WTC11 (cell line): Measurements from ENCODE around the gene ZNF740. TPM values are rescaled to one million over a fixed set of nuclear protein-coding genes. Genes with fewer than 3 reads are reported as not detected.
A peak's percentile ranks its signal among the peaks of the same experiment; 100 is the strongest.
"Not testable (repeated sequence)": the region's sequence is repeated elsewhere in the genome, so short reads cannot be mapped to it uniquely, and the experiment has no call there.

Experiments used
- ATAC-seq: fragments of 200-7000 bp; cut with Tn5 transposase; 2 replicates; pipeline ENCODE4 v1.10.0; 2021; ENCODE audit warnings: mild to moderate bottlenecking, moderate library complexity
- CTCF ChIA-PET: fragments of 300-600 bp; sonication (Branson Sonifier 250); formaldehyde crosslinking; loops from one replicate; lab custom pipeline; 2021; ENCODE audit warnings: antibody characterized with exemption; lab: Charles Lee
- POLR2A ChIA-PET: fragments of 350-600 bp; sonication (Branson Sonifier 250); formaldehyde crosslinking; loops from one replicate; lab custom pipeline; 2021; ENCODE audit warnings: antibody characterized with exemption; lab: Charles Lee
- DNase-seq: peaks from one replicate; pipeline ENCODE4 v3.0.0; 2021; ENCODE audit warnings: low spot score
- H3K27ac Mint-ChIP-seq: 2 replicates; pipeline ENCODE4 v1.8.0; 2021; ENCODE audit warnings: mixed read lengths
- H3K27me3 Mint-ChIP-seq: 2 replicates; pipeline ENCODE4 v1.8.0; 2021; ENCODE audit warnings: low read depth, mild to moderate bottlenecking, moderate library complexity, mixed read lengths
- H3K36me3 Mint-ChIP-seq: 2 replicates; pipeline ENCODE4 v1.8.0; 2021; ENCODE audit warnings: mixed read lengths
- H3K4me1 Mint-ChIP-seq: 2 replicates; pipeline ENCODE4 v1.8.0; 2022; ENCODE audit warnings: mixed read lengths
- H3K4me3 Mint-ChIP-seq: 2 replicates; pipeline ENCODE4 v1.8.0; 2021; ENCODE audit warnings: mild to moderate bottlenecking, moderate library complexity, mixed read lengths
- H3K9me3 Mint-ChIP-seq: 2 replicates; pipeline ENCODE4 v1.8.0; 2021; ENCODE audit warnings: mixed read lengths
- CREB1 ChIP-seq: sonication (generic); formaldehyde crosslinking; IDR thresholded peaks from 2 replicates; pipeline ENCODE4 v1.8.0; 2023; ENCODE audit warnings: mild to moderate bottlenecking, missing genetic modification reagents
- CTCF ChIP-seq: fragments of 200-600 bp; IDR thresholded peaks from 2 replicates; pipeline ENCODE4 v1.8.0; 2022; ENCODE audit warnings: antibody characterized with exemption
- E2F4 ChIP-seq: sonication (generic); formaldehyde crosslinking; IDR thresholded peaks from 2 replicates; pipeline ENCODE4 v1.8.1; 2022; ENCODE audit warnings: low read depth, mild to moderate bottlenecking, moderate library complexity, missing genetic modification reagents, borderline replicate concordance
- ELF4 ChIP-seq: sonication (generic); formaldehyde crosslinking; IDR thresholded peaks from 2 replicates; pipeline ENCODE4 v1.8.1; 2022; ENCODE audit warnings: low read depth, mild to moderate bottlenecking, moderate library complexity, missing genetic modification reagents
- ETV6 ChIP-seq: sonication (generic); formaldehyde crosslinking; IDR thresholded peaks from 2 replicates; pipeline ENCODE4 v1.8.1; 2022; ENCODE audit warnings: mild to moderate bottlenecking, missing genetic modification reagents
- FOXJ3 ChIP-seq: sonication (generic); formaldehyde crosslinking; IDR thresholded peaks from 2 replicates; pipeline ENCODE4 v1.9.0; 2021; ENCODE audit warnings: missing genetic modification reagents, mild to moderate bottlenecking, borderline replicate concordance
- FOXK1 ChIP-seq: sonication (generic); formaldehyde crosslinking; IDR thresholded peaks from 2 replicates; pipeline ENCODE4 v1.8.0; 2022; ENCODE audit warnings: mild to moderate bottlenecking, moderate library complexity, missing genetic modification reagents
- FOXP4 ChIP-seq: sonication (generic); formaldehyde crosslinking; IDR thresholded peaks from 2 replicates; pipeline ENCODE4 v1.8.0; 2022; ENCODE audit warnings: mild to moderate bottlenecking, missing genetic modification reagents
- GRHL2 ChIP-seq: fragments of 250-450 bp; sonication (Bioruptor Pico); IDR thresholded peaks from 2 replicates; pipeline ENCODE4 v1.8.0; 2022; ENCODE audit warnings: mild to moderate bottlenecking, moderate library complexity; ENCODE audit not compliant: insufficient replicate concordance, severe bottlenecking
- MYBL2 ChIP-seq: sonication (generic); formaldehyde crosslinking; IDR thresholded peaks from 2 replicates; pipeline ENCODE4 v1.8.1; 2023; ENCODE audit warnings: mild to moderate bottlenecking, moderate library complexity, missing genetic modification reagents
- NFATC4 ChIP-seq: fragments of 250-450 bp; sonication (Bioruptor Pico); IDR thresholded peaks from 2 replicates; pipeline ENCODE4 v1.9.0; 2021; ENCODE audit warnings: mild to moderate bottlenecking
- RORB ChIP-seq: fragments of 250-450 bp; sonication (Bioruptor Pico); IDR thresholded peaks from 2 replicates; pipeline ENCODE4 v1.9.0; 2021; ENCODE audit warnings: mild to moderate bottlenecking
- STAT6 ChIP-seq: sonication (generic); formaldehyde crosslinking; conservative IDR thresholded peaks from 2 replicates; pipeline ENCODE4 v1.8.1; 2023; ENCODE audit warnings: mild to moderate bottlenecking, low read depth, missing genetic modification reagents, moderate library complexity
- USF2 ChIP-seq: sonication (generic); formaldehyde crosslinking; IDR thresholded peaks from 2 replicates; pipeline ENCODE4 v1.8.1; 2023; ENCODE audit warnings: mild to moderate bottlenecking, missing genetic modification reagents, moderate library complexity
- ZBTB43 ChIP-seq: sonication (generic); formaldehyde crosslinking; IDR thresholded peaks from 2 replicates; pipeline ENCODE4 v1.8.1; 2023; ENCODE audit warnings: mild to moderate bottlenecking, missing genetic modification reagents
- ZNF263 ChIP-seq: sonication (generic); formaldehyde crosslinking; IDR thresholded peaks from 2 replicates; pipeline ENCODE4 v1.8.1; 2022; ENCODE audit warnings: low read depth, mild to moderate bottlenecking, moderate library complexity, missing genetic modification reagents
- ZNF317 ChIP-seq: sonication (generic); formaldehyde crosslinking; IDR thresholded peaks from 2 replicates; pipeline ENCODE4 v1.8.1; 2023; ENCODE audit warnings: low read depth, mild to moderate bottlenecking, moderate library complexity, missing genetic modification reagents, borderline replicate concordance
- ZNF396 ChIP-seq: fragments of 250-450 bp; sonication (Bioruptor Pico); IDR thresholded peaks from 2 replicates; pipeline ENCODE4 v1.8.0; 2021; ENCODE audit warnings: mild to moderate bottlenecking, moderate library complexity, borderline replicate concordance
- ZNF671 ChIP-seq: fragments of 250-450 bp; sonication (Bioruptor Pico); IDR thresholded peaks from 2 replicates; pipeline ENCODE4 v1.8.0; 2021; ENCODE audit warnings: mild to moderate bottlenecking
- total RNA-seq: library from RNA; stranded (reverse); gene quantifications from 3 replicates; pipeline ENCODE4 v1.2.3, GENCODE V29; 2021

The ZNF740 gene
- total RNA-seq, 1 experiment from 2014 or later: 26.6 TPM

GRCh38 chr12:53176750-53177149 is 3.8 kb upstream of the ZNF740 start:
- Mint-ChIP-seq H3K4me3 (no peak overlapping the region), H3K4me1 (peaks cover 26% of the 10 kb centered on the region), H3K9me3 (no peaks in the 10 kb centered on the region), H3K36me3 (peaks cover 3% of the 10 kb centered on the region), H3K27me3 (peaks cover 85% of the 10 kb centered on the region), H3K27ac (no peak overlapping the region)
- ChIA-PET POLR2A (no interaction called here), CTCF (interaction anchor here (0.7 to 4.7 kb wide), 6 partner anchors 13 to 129 kb away, joined by 3 to 70 read pairs (median 4); partner anchors contain the start of gene SOAT2)
- no peak for DNase-seq
- no peak for TF ChIP-seq RORB (CRISPR knock-in tag)
- no peak for TF ChIP-seq CREB1 (CRISPR knock-in tag)
- TF ChIP-seq MYBL2: no peak
- TF ChIP-seq ETV6 (CRISPR knock-in tag): no peak
- TF ChIP-seq FOXP4 (CRISPR knock-in tag): no peak
- no peak for TF ChIP-seq FOXJ3
- TF ChIP-seq NFATC4 (CRISPR knock-in tag): no peak
- no peak for TF ChIP-seq ZBTB43 (CRISPR knock-in tag)
- no peak for TF ChIP-seq E2F4
- no peak for TF ChIP-seq ZNF396
- no peak for TF ChIP-seq USF2
- ATAC-seq: no peak

GRCh38 chr12:53177447-53177846 is 3.1 kb upstream of the ZNF740 start:
- peaks cover 78% of the 10 kb centered on the region for H3K27me3 Mint-ChIP-seq
- H3K27ac Mint-ChIP-seq, ATAC-seq, H3K9me3 Mint-ChIP-seq, DNase-seq, H3K4me3 Mint-ChIP-seq, H3K36me3 Mint-ChIP-seq: not testable (repeated sequence)
- H3K4me1 Mint-ChIP-seq: peaks cover 28% of the 10 kb centered on the region
- POLR2A ChIA-PET: interaction anchor here (0.7 kb wide), 1 partner anchor 12 kb away, joined by 3 read pairs; no protein-coding TSS in a partner anchor
- CTCF ChIA-PET: interaction anchor here (1.0 to 4.7 kb wide), 5 partner anchors 12 to 130 kb away, joined by 3 to 70 read pairs (median 6); no protein-coding TSS in a partner anchor

GRCh38 chr12:53178803-53179202 is 1.7 kb upstream of the ZNF740 start:
- DNase-seq, H3K27ac Mint-ChIP-seq, H3K9me3 Mint-ChIP-seq, POLR2A ChIA-PET, ATAC-seq: not testable (repeated sequence)
- peaks cover 30% of the 10 kb centered on the region for H3K4me1 Mint-ChIP-seq
- H3K4me3 Mint-ChIP-seq: peak overlapping the region; percentile 83
- H3K27me3 Mint-ChIP-seq: peaks cover 64% of the 10 kb centered on the region
- H3K36me3 Mint-ChIP-seq: peaks cover 16% of the 10 kb centered on the region
- CTCF ChIA-PET: interaction anchor here (3.4 to 4.7 kb wide), 2 partner anchors 19 kb away, joined by 37 to 70 read pairs; no protein-coding TSS in a partner anchor

- DNase-seq (peak; percentile 35), ATAC-seq (peak; percentile 4)
- H3K27me3 Mint-ChIP-seq: peaks cover 54% of the 10 kb centered on the region
- H3K27ac Mint-ChIP-seq: peak overlapping the region; percentile 93
- H3K4me1 Mint-ChIP-seq: peaks cover 29% of the 10 kb centered on the region
- H3K36me3 Mint-ChIP-seq: peaks cover 21% of the 10 kb centered on the region
- no peaks in the 10 kb centered on the region for H3K9me3 Mint-ChIP-seq
- CTCF ChIA-PET: interaction anchor here (0.7 to 3.4 kb wide), 18 partner anchors 9 to 172 kb away, joined by 3 to 37 read pairs (median 6); partner anchors contain the start of genes AAAS, ESPL1, MYG1 and PFDN5
- POLR2A ChIA-PET: interaction anchor here (0.7 to 1.7 kb wide), 7 partner anchors 9 to 131 kb away, joined by 3 to 9 read pairs (median 3); partner anchors contain the start of genes PFDN5 and SPRYD3
- peak overlapping the region; percentile 83 for H3K4me3 Mint-ChIP-seq
- TF ChIP-seq FOXK1 (no peak), STAT6 (CRISPR knock-in tag) (no peak), ZNF671 (CRISPR knock-in tag) (no peak), ZNF317 (no peak), ZNF263 (no peak), CTCF (no peak), ELF4 (no peak), GRHL2 (CRISPR knock-in tag) (no peak), ZNF396 (no peak)
Measured at GRCh38 chr12:53179687-53180219, 769 bp upstream of the ZNF740 start.
